Natural killer cell (primary cell): ENCODE results near the gene ONECUT3. TPM values are rescaled to one million over a fixed set of nuclear protein-coding genes. Genes with fewer than 3 reads are reported as not detected.

Experiments used
- ATAC-seq, 3 donors: fragments of 150-1000 bp in 2 of 3; fragments of 200-7000 bp in 1 of 3; cut with Tn5 transposase; 1 replicate in 1 of 3; 2 replicates in 2 of 3; pipeline ENCODE4 v1.10.0; 2021; ENCODE audit warnings: mild to moderate bottlenecking in 2 of 3, moderate library complexity in 2 of 3
- DNase-seq, 2 donors: peaks; one replicate each; pipeline versions ENCODE4 v3.0.0 to v3.0.0-alpha.2; 2013 to 2021; ENCODE audit warnings: mixed read lengths in 1 of 2
- H3K27ac ChIP-seq: one replicate; pipeline ENCODE4 v1.5.1; 2013; ENCODE audit warnings: mild to moderate bottlenecking, low read length
- H3K27me3 ChIP-seq: one replicate; pipeline ENCODE4 v1.6.1; 2013; ENCODE audit warnings: low read length; ENCODE audit not compliant: control insufficient read depth, insufficient read depth
- H3K36me3 ChIP-seq: one replicate; pipeline ENCODE4 v1.6.1; 2013; ENCODE audit warnings: low read length; ENCODE audit not compliant: control insufficient read depth, insufficient read depth
- H3K4me1 ChIP-seq: one replicate; pipeline ENCODE4 v1.6.1; 2013; ENCODE audit warnings: low read length; ENCODE audit not compliant: control insufficient read depth, insufficient read depth
- H3K4me3 ChIP-seq: one replicate; pipeline ENCODE4 v1.5.1; 2013; ENCODE audit warnings: low read length
- H3K9me3 ChIP-seq: one replicate; pipeline ENCODE4 v1.6.1; 2013; ENCODE audit warnings: low read length; ENCODE audit not compliant: control insufficient read depth, insufficient read depth
- H3K27ac Mint-ChIP-seq, 2 donors: one replicate each; pipeline ENCODE4 v1.8.0; 2022; ENCODE audit warnings: mild to moderate bottlenecking in 2 of 2, mixed read lengths in 2 of 2, moderate library complexity in 1 of 2
- H3K27me3 Mint-ChIP-seq, 2 donors: one replicate each; pipeline ENCODE4 v1.8.0; 2022; ENCODE audit warnings: low read depth in 2 of 2, mixed read lengths in 2 of 2
- H3K36me3 Mint-ChIP-seq: one replicate; pipeline ENCODE4 v1.8.0; 2022; ENCODE audit warnings: mixed read lengths
- H3K4me1 Mint-ChIP-seq, 2 donors: one replicate each; pipeline ENCODE4 v1.8.0; 2022; ENCODE audit warnings: mixed read lengths in 2 of 2
- H3K4me3 Mint-ChIP-seq: one replicate; pipeline ENCODE4 v1.8.0; 2022; ENCODE audit warnings: mild to moderate bottlenecking, moderate library complexity, mixed read lengths
- H3K9me3 Mint-ChIP-seq, 2 donors: one replicate each; pipeline ENCODE4 v1.8.0; 2022; ENCODE audit warnings: mixed read lengths in 2 of 2
- CTCF ChIP-seq: fragments of 200-600 bp; IDR thresholded peaks from one replicate; pipeline ENCODE4 v1.8.0; 2022; ENCODE audit warnings: antibody characterized with exemption
- WGBS: methylation state at CpG from one replicate; pipeline ENCODE4 v1.1.7; 2013; ENCODE audit warnings: missing lambda C conversion rate; ENCODE audit not compliant: insufficient coverage; 5-methylcytosine and 5-hydroxymethylcytosine counted together
- intact Hi-C: fragments of 100-400 bp; cut with micrococcal nuclease; formaldehyde crosslinking; loops from one replicate; pipeline ENCODE4 v1.14.2; 2022
- total RNA-seq, 4 donors: library from RNA; stranded (reverse); fragments of 120-200 nt in 1 of 4; gene quantifications; one replicate each; pipeline versions ENCODE4 v1.2.3 to v1.2.4, GENCODE V29; 2013 to 2022

The ONECUT3 gene
- total RNA-seq, 3 donors from 2014 or later (not counting 1 experiment from before 2014, with no cell fraction given), result not detected

- no peak overlapping the region for H3K4me3 Mint-ChIP-seq
- no peaks in the 10 kb centered on the region for H3K9me3 Mint-ChIP-seq
- Histone ChIP-seq H3K36me3 (no peaks in the 10 kb centered on the region), H3K9me3 (no peaks in the 10 kb centered on the region), H3K4me3 (no peak overlapping the region), H3K27ac (no peak overlapping the region), H3K27me3 (no peaks in the 10 kb centered on the region), H3K4me1 (peaks cover 22% of the 10 kb centered on the region)
- TF ChIP-seq CTCF, result no peak
- 95% methylated on average over 18 of the region's 18 CpGs for WGBS
- peaks cover 7 to 25% of the 10 kb centered on the region in 2 donors for H3K4me1 Mint-ChIP-seq
- no peak for ATAC-seq
- no peaks in the 10 kb centered on the region for H3K36me3 Mint-ChIP-seq
- no peaks in the 10 kb centered on the region for H3K27me3 Mint-ChIP-seq
- intact Hi-C loops, result no loop called here
- no peak overlapping the region for H3K27ac Mint-ChIP-seq
- no peak for DNase-seq
Observed at GRCh38 chr19:1809678-1810077, 56.4 kb downstream of the ONECUT3 start.

- Mint-ChIP-seq H3K36me3 (no peaks in the 10 kb centered on the region), H3K9me3 (no peaks in the 10 kb centered on the region), H3K27ac (peak overlapping the region in 1 of 2 donors; percentile 84), H3K4me1 (peaks cover 7 to 25% of the 10 kb centered on the region in 2 donors), H3K27me3 (no peaks in the 10 kb centered on the region), H3K4me3 (peak overlapping the region; percentile 21)
- intact Hi-C loops, result no loop called here
- no peak overlapping the region for H3K4me3 ChIP-seq
- H3K27ac ChIP-seq, result no peak overlapping the region
- WGBS, result 93% methylated on average over 18 of the region's 19 CpGs
- H3K36me3 ChIP-seq, result no peaks in the 10 kb centered on the region
- TF ChIP-seq CTCF, result no peak
- no peak for DNase-seq
- H3K9me3 ChIP-seq, result no peaks in the 10 kb centered on the region
- H3K27me3 ChIP-seq, result no peaks in the 10 kb centered on the region
- peaks cover 22% of the 10 kb centered on the region for H3K4me1 ChIP-seq
- ATAC-seq, result no peak
Observed at GRCh38 chr19:1810439-1811160, 57.3 kb downstream of the ONECUT3 start.

- H3K36me3 ChIP-seq, result peaks cover 6% of the 10 kb centered on the region
- H3K4me3 ChIP-seq, result peak overlapping the region; percentile 24
- Mint-ChIP-seq H3K4me1 (peaks cover 7 to 25% of the 10 kb centered on the region in 2 donors), H3K9me3 (no peaks in the 10 kb centered on the region), H3K4me3 (peak overlapping the region; percentile 81), H3K36me3 (no peaks in the 10 kb centered on the region), H3K27me3 (no peaks in the 10 kb centered on the region), H3K27ac (peak overlapping the region in 1 of 2 donors; percentile 84)
- no peak overlapping the region for H3K27ac ChIP-seq
- WGBS, result 36% methylated on average over 13 of the region's 13 CpGs
- TF ChIP-seq CTCF, result no peak
- H3K27me3 ChIP-seq, result no peaks in the 10 kb centered on the region
- no peaks in the 10 kb centered on the region for H3K9me3 ChIP-seq
- intact Hi-C loops, result no loop called here
- DNase-seq (peak; percentile 39 to 57), ATAC-seq (no peak)
- peaks cover 22% of the 10 kb centered on the region for H3K4me1 ChIP-seq
Observed at GRCh38 chr19:1811472-1811894, 58.2 kb downstream of the ONECUT3 start.
